HEK293 (cell line): ENCODE data around the gene CUEDC1.

ENCODE experiments used
- ZBTB21 ChIP-seq: fragments of 450-650 bp; formaldehyde crosslinking; IDR thresholded peaks from 2 replicates; pipeline ENCODE4 v1.5.1; 2017; ENCODE audit warnings: missing biosample characterization, missing genetic modification characterization
- ZBTB48 ChIP-seq: fragments of 450-650 bp; formaldehyde crosslinking; IDR thresholded peaks from 2 replicates; pipeline ENCODE4 v1.5.1; 2016; ENCODE audit warnings: missing biosample characterization, missing genetic modification characterization
- ZNF239 ChIP-seq: fragments of 450-650 bp; formaldehyde crosslinking; IDR thresholded peaks from 2 replicates; pipeline ENCODE4 v1.5.1; 2016; ENCODE audit warnings: missing biosample characterization, missing genetic modification characterization
- ZNF510 ChIP-seq: fragments of 450-650 bp; formaldehyde crosslinking; IDR thresholded peaks from 2 replicates; pipeline ENCODE4 v1.5.1; 2018; ENCODE audit warnings: mild to moderate bottlenecking, missing genetic modification characterization, missing biosample characterization; ENCODE audit not compliant: insufficient replicate concordance
- TF ChIP-seq, protein P1 (sequence below): fragments of 450-650 bp; formaldehyde crosslinking; IDR thresholded peaks from 2 replicates; pipeline ENCODE4 v1.5.1; 2016; ENCODE audit warnings: missing biosample characterization, missing genetic modification characterization
- TF ChIP-seq, protein P2 (sequence below): fragments of 450-650 bp; formaldehyde crosslinking; IDR thresholded peaks from 2 replicates; pipeline ENCODE4 v1.5.1; 2016; ENCODE audit warnings: missing biosample characterization, missing genetic modification characterization

DNA sequence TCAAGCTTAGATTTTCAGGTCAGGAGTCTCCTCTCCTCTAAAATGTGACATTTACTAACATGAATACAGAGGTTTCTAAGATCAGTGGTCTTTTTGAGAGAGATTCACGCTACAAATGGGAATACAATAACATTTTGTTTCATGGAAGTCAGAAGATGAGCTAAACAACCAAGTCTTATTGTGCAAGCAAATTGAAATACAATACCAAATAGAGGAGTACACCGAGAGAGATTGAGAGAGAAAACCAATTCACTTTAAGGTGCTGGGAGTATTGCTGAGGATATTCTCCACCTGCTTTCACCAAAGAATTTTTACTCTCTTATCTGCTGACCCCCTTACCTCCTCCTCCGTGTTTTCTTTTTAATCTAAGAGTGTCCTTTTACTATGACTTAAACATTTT is 21.4 kb upstream of the CUEDC1 start:
- TF ChIP-seq ZBTB48 = no peak
- TF ChIP-seq, protein P1, sequence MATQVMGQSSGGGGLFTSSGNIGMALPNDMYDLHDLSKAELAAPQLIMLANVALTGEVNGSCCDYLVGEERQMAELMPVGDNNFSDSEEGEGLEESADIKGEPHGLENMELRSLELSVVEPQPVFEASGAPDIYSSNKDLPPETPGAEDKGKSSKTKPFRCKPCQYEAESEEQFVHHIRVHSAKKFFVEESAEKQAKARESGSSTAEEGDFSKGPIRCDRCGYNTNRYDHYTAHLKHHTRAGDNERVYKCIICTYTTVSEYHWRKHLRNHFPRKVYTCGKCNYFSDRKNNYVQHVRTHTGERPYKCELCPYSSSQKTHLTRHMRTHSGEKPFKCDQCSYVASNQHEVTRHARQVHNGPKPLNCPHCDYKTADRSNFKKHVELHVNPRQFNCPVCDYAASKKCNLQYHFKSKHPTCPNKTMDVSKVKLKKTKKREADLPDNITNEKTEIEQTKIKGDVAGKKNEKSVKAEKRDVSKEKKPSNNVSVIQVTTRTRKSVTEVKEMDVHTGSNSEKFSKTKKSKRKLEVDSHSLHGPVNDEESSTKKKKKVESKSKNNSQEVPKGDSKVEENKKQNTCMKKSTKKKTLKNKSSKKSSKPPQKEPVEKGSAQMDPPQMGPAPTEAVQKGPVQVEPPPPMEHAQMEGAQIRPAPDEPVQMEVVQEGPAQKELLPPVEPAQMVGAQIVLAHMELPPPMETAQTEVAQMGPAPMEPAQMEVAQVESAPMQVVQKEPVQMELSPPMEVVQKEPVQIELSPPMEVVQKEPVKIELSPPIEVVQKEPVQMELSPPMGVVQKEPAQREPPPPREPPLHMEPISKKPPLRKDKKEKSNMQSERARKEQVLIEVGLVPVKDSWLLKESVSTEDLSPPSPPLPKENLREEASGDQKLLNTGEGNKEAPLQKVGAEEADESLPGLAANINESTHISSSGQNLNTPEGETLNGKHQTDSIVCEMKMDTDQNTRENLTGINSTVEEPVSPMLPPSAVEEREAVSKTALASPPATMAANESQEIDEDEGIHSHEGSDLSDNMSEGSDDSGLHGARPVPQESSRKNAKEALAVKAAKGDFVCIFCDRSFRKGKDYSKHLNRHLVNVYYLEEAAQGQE (tag by site-specific recombination) = no peak
- no peak for TF ChIP-seq ZBTB21 (tag by site-specific recombination)
- TF ChIP-seq, protein P2, sequence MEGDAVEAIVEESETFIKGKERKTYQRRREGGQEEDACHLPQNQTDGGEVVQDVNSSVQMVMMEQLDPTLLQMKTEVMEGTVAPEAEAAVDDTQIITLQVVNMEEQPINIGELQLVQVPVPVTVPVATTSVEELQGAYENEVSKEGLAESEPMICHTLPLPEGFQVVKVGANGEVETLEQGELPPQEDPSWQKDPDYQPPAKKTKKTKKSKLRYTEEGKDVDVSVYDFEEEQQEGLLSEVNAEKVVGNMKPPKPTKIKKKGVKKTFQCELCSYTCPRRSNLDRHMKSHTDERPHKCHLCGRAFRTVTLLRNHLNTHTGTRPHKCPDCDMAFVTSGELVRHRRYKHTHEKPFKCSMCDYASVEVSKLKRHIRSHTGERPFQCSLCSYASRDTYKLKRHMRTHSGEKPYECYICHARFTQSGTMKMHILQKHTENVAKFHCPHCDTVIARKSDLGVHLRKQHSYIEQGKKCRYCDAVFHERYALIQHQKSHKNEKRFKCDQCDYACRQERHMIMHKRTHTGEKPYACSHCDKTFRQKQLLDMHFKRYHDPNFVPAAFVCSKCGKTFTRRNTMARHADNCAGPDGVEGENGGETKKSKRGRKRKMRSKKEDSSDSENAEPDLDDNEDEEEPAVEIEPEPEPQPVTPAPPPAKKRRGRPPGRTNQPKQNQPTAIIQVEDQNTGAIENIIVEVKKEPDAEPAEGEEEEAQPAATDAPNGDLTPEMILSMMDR (tag by site-specific recombination) = no peak
- no peak for TF ChIP-seq ZNF239 (tag by site-specific recombination)
- TF ChIP-seq ZNF510 (tag by site-specific recombination) = no peak
